HTERT RPE-1 (cell line): Measurements from ENCODE around the gene MCU.

Experiments used
- in situ Hi-C: fragments of 300-500 bp; cut with MboI; formaldehyde crosslinking; loops from 4 replicates; pipeline ENCODE4 v1.14.3; 2020; ENCODE audit warnings: low sequenced_read_pairs

MCU gene

GRCh38 chr10:72930276-72930675, 238.3 kb downstream of the MCU start:
- in situ Hi-C loops: no loop called here

- in situ Hi-C loops: no loop called here
Measured at GRCh38 chr10:72932259-72933015, 240.5 kb downstream of the MCU start.

- in situ Hi-C loops: no loop called here
Measured at GRCh38 chr10:72935361-72935760, 243.4 kb downstream of the MCU start.
